Measurements from ENCODE around the gene SLC9A8.

The SLC9A8 gene

GRCh38 chr20:49818816-49819215 is 6.2 kb downstream of the SLC9A8 start:
- no peak for TF ChIP-seq CTCF (IDR thresholded peaks at IDR 0.05; ENCODE audit: insufficient read depth, low read depth, low read length, missing control alignments)
- no peak for DNase-seq (ENCODE audit: low read depth)
- no peak overlapping the region for H3K4me3 ChIP-seq (ENCODE audit: low read depth, low read length)

- TF ChIP-seq CTCF (IDR thresholded peaks at IDR 0.05; ENCODE audit: insufficient read depth, low read depth, low read length, missing control alignments) = no peak
- H3K4me3 ChIP-seq (ENCODE audit: low read depth, low read length) = no peak overlapping the region
- no peak for DNase-seq (ENCODE audit: low read depth)
Observed at GRCh38 chr20:49819702-49820101, 7.1 kb downstream of the SLC9A8 start.

GRCh38 chr20:49821381-49821780 is 8.8 kb downstream of the SLC9A8 start:
- H3K4me3 ChIP-seq (ENCODE audit: low read depth, low read length) = no peak overlapping the region
- no peak for TF ChIP-seq CTCF (IDR thresholded peaks at IDR 0.05; ENCODE audit: insufficient read depth, low read depth, low read length, missing control alignments)
- no peak for DNase-seq (ENCODE audit: low read depth)

GRCh38 chr20:49821870-49822331 is 9.3 kb downstream of the SLC9A8 start:
- peak; percentile 20 for TF ChIP-seq CTCF (IDR thresholded peaks at IDR 0.05; ENCODE audit: insufficient read depth, low read depth, low read length, missing control alignments)
- no peak overlapping the region for H3K4me3 ChIP-seq (ENCODE audit: low read depth, low read length)
- no peak for DNase-seq (ENCODE audit: low read depth)

GRCh38 chr20:49823152-49823847 is 10.7 kb downstream of the SLC9A8 start:
- DNase-seq (ENCODE audit: low read depth) = peak; percentile 68
- no peak for TF ChIP-seq CTCF (IDR thresholded peaks at IDR 0.05; ENCODE audit: insufficient read depth, low read depth, low read length, missing control alignments)
- no peak overlapping the region for H3K4me3 ChIP-seq (ENCODE audit: low read depth, low read length)

GRCh38 chr20:49824206-49824605 is 11.6 kb downstream of the SLC9A8 start:
- no peak for DNase-seq (ENCODE audit: low read depth)
- TF ChIP-seq CTCF (IDR thresholded peaks at IDR 0.05; ENCODE audit: insufficient read depth, low read depth, low read length, missing control alignments) = no peak
- H3K4me3 ChIP-seq (ENCODE audit: low read depth, low read length) = no peak overlapping the region

- no peak overlapping the region for H3K4me3 ChIP-seq (ENCODE audit: low read depth, low read length)
- no peak for DNase-seq (ENCODE audit: low read depth)
- no peak for TF ChIP-seq CTCF (IDR thresholded peaks at IDR 0.05; ENCODE audit: insufficient read depth, low read depth, low read length, missing control alignments)
Observed at GRCh38 chr20:49825521-49826033, 12.9 kb downstream of the SLC9A8 start.

All from GM12865 (cell line).